ENCODE measurements around the gene C1GALT1. TPM values are rescaled to one million over a fixed set of nuclear protein-coding genes. Genes with fewer than 3 reads are reported as not detected.
"Not testable (repeated sequence)": the region's sequence is repeated elsewhere in the genome, so short reads cannot be mapped to it uniquely, and the experiment has no call there.

C1GALT1 gene
- total RNA-seq, 1 donor from 2014 or later = 44.2 TPM

GRCh38 chr7:7138897-7139296 lies 43.4 kb upstream of the C1GALT1 start:
- H3K36me3 Mint-ChIP-seq (ENCODE audit: low read depth) = no peaks in the 10 kb centered on the region
- no peaks in the 10 kb centered on the region for H3K27me3 Mint-ChIP-seq
- H3K4me1 Mint-ChIP-seq = peaks cover 15% of the 10 kb centered on the region
- no peak for TF ChIP-seq CTCF (IDR thresholded peaks at IDR 0.05)
- no peak for DNase-seq
- H3K27ac Mint-ChIP-seq = no peak overlapping the region
- peaks cover 6% of the 10 kb centered on the region for H3K9me3 Mint-ChIP-seq
- ATAC-seq (ENCODE audit: low read depth) = no peak
- intact Hi-C loops (cut with micrococcal nuclease) = no loop called here
- H3K4me3 Mint-ChIP-seq = no peak overlapping the region
- CTCF ChIA-PET = no interaction called here
- POLR2A ChIA-PET = no interaction called here

GRCh38 chr7:7143404-7143803 lies 38.9 kb upstream of the C1GALT1 start:
- H3K4me1 Mint-ChIP-seq; H3K36me3 Mint-ChIP-seq (ENCODE audit: low read depth); ATAC-seq (ENCODE audit: low read depth); H3K9me3 Mint-ChIP-seq; CTCF ChIA-PET; DNase-seq; H3K27ac Mint-ChIP-seq; H3K4me3 Mint-ChIP-seq; H3K27me3 Mint-ChIP-seq; intact Hi-C loops (cut with micrococcal nuclease): not testable (repeated sequence)
- POLR2A ChIA-PET = interaction anchor here (0.7 kb wide), 1 partner anchor 179 kb away, joined by 10 read pairs; no protein-coding TSS in a partner anchor

- H3K36me3 Mint-ChIP-seq (ENCODE audit: low read depth); POLR2A ChIA-PET: not testable (repeated sequence)
Measured at GRCh38 chr7:7145151-7145550, 37.2 kb upstream of the C1GALT1 start.

GRCh38 chr7:7146837-7147236 lies 35.5 kb upstream of the C1GALT1 start:
- H3K27ac Mint-ChIP-seq = no peak overlapping the region
- H3K9me3 Mint-ChIP-seq = peaks cover 7% of the 10 kb centered on the region
- CTCF ChIA-PET = no interaction called here
- no peak for DNase-seq
- intact Hi-C loops (cut with micrococcal nuclease) = no loop called here
- TF ChIP-seq CTCF (IDR thresholded peaks at IDR 0.05) = no peak
- POLR2A ChIA-PET = no interaction called here
- H3K4me3 Mint-ChIP-seq = no peak overlapping the region
- no peak for ATAC-seq (ENCODE audit: low read depth)
- no peaks in the 10 kb centered on the region for H3K36me3 Mint-ChIP-seq (ENCODE audit: low read depth)
- peaks cover 6% of the 10 kb centered on the region for H3K4me1 Mint-ChIP-seq
- no peaks in the 10 kb centered on the region for H3K27me3 Mint-ChIP-seq

More at GRCh38 chr7:7145151-7145550, 37.2 kb upstream of the C1GALT1 start:
- ATAC-seq (ENCODE audit: low read depth); H3K27ac Mint-ChIP-seq; H3K27me3 Mint-ChIP-seq; intact Hi-C loops (cut with micrococcal nuclease); DNase-seq; CTCF ChIA-PET; H3K4me1 Mint-ChIP-seq; H3K4me3 Mint-ChIP-seq; H3K9me3 Mint-ChIP-seq: not testable (repeated sequence)

- no peaks in the 10 kb centered on the region for H3K36me3 Mint-ChIP-seq (ENCODE audit: low read depth)
- no peak overlapping the region for H3K4me3 Mint-ChIP-seq
Measured at GRCh38 chr7:7148798-7149481, 33.4 kb upstream of the C1GALT1 start.

GRCh38 chr7:7151285-7151684 lies 31.1 kb upstream of the C1GALT1 start:
- ChIA-PET POLR2A (no interaction called here), CTCF (no interaction called here)
- TF ChIP-seq CTCF (IDR thresholded peaks at IDR 0.05) = no peak
- DNase-seq (no peak), ATAC-seq (ENCODE audit: low read depth) (no peak)
- peaks cover 11% of the 10 kb centered on the region for H3K9me3 Mint-ChIP-seq
- no peaks in the 10 kb centered on the region for H3K27me3 Mint-ChIP-seq
- H3K27ac Mint-ChIP-seq = no peak overlapping the region
- intact Hi-C loops (cut with micrococcal nuclease) = no loop called here
- no peak overlapping the region for H3K4me3 Mint-ChIP-seq
- peaks cover 15% of the 10 kb centered on the region for H3K4me1 Mint-ChIP-seq
- no peaks in the 10 kb centered on the region for H3K36me3 Mint-ChIP-seq (ENCODE audit: low read depth)

More at GRCh38 chr7:7148798-7149481, 33.4 kb upstream of the C1GALT1 start:
- H3K4me1 Mint-ChIP-seq = peaks cover 10% of the 10 kb centered on the region
- peaks cover 4% of the 10 kb centered on the region for H3K9me3 Mint-ChIP-seq
- no peak overlapping the region for H3K27ac Mint-ChIP-seq
- ATAC-seq (ENCODE audit: low read depth) (no peak), DNase-seq (no peak)
- H3K27me3 Mint-ChIP-seq = no peaks in the 10 kb centered on the region
- intact Hi-C loops (cut with micrococcal nuclease) = no loop called here
- no peak for TF ChIP-seq CTCF (IDR thresholded peaks at IDR 0.05)
- POLR2A ChIA-PET = interaction anchor here (0.6 to 1.7 kb wide), 2 partner anchors 26 to 33 kb away, joined by 3 to 5 read pairs; partner anchors contain the start of gene C1GALT1
- CTCF ChIA-PET = no interaction called here
